Measurements from ENCODE around the gene TBC1D2.
"Not testable (repeated sequence)": the region's sequence is repeated elsewhere in the genome, so short reads cannot be mapped to it uniquely, and the experiment has no call there.

Gene TBC1D2

GRCh38 chr9:98271479-98271878 is 16.0 kb upstream of the TBC1D2 start:
- in situ Hi-C loops (cut with MboI; ENCODE audit: low sequenced_read_pairs), result no loop called here

GRCh38 chr9:98270284-98270683 is 14.8 kb upstream of the TBC1D2 start:
- in situ Hi-C loops (cut with MboI; ENCODE audit: low sequenced_read_pairs), result not testable (repeated sequence)

GRCh38 chr9:98269652-98270051 is 14.2 kb upstream of the TBC1D2 start:
- in situ Hi-C loops (cut with MboI; ENCODE audit: low sequenced_read_pairs), result not testable (repeated sequence)

- in situ Hi-C loops (cut with MboI; ENCODE audit: low sequenced_read_pairs), result not testable (repeated sequence)
Observed at GRCh38 chr9:98267556-98267955, 12.1 kb upstream of the TBC1D2 start.

GRCh38 chr9:98264516-98264915 is 9.1 kb upstream of the TBC1D2 start:
- in situ Hi-C loops (cut with MboI; ENCODE audit: low sequenced_read_pairs), result no loop called here

GRCh38 chr9:98263482-98264357 is 8.3 kb upstream of the TBC1D2 start:
- in situ Hi-C loops (cut with MboI; ENCODE audit: low sequenced_read_pairs), result no loop called here

- in situ Hi-C loops (cut with MboI; ENCODE audit: low sequenced_read_pairs), result no loop called here
Observed at GRCh38 chr9:98263080-98263479, 7.6 kb upstream of the TBC1D2 start.

- in situ Hi-C loops (cut with MboI; ENCODE audit: low sequenced_read_pairs), result no loop called here
Observed at GRCh38 chr9:98262056-98262455, 6.6 kb upstream of the TBC1D2 start.

GRCh38 chr9:98260635-98261034 is 5.2 kb upstream of the TBC1D2 start:
- in situ Hi-C loops (cut with MboI; ENCODE audit: low sequenced_read_pairs), result no loop called here

- in situ Hi-C loops (cut with MboI; ENCODE audit: low sequenced_read_pairs), result no loop called here
Observed at GRCh38 chr9:98259791-98260190, 4.3 kb upstream of the TBC1D2 start.

- in situ Hi-C loops (cut with MboI; ENCODE audit: low sequenced_read_pairs), result no loop called here
Observed at GRCh38 chr9:98256756-98257155, 1.3 kb upstream of the TBC1D2 start.

GRCh38 chr9:98255061-98255577 is 330 bp downstream of the TBC1D2 start:
- in situ Hi-C loops (cut with MboI; ENCODE audit: low sequenced_read_pairs), result no loop called here

GRCh38 chr9:98254228-98255060 is 1.0 kb downstream of the TBC1D2 start:
- in situ Hi-C loops (cut with MboI; ENCODE audit: low sequenced_read_pairs), result no loop called here

GRCh38 chr9:98253565-98253964 is 1.9 kb downstream of the TBC1D2 start:
- in situ Hi-C loops (cut with MboI; ENCODE audit: low sequenced_read_pairs), result no loop called here

- in situ Hi-C loops (cut with MboI; ENCODE audit: low sequenced_read_pairs), result no loop called here
Observed at GRCh38 chr9:98251551-98251950, 3.9 kb downstream of the TBC1D2 start.

- in situ Hi-C loops (cut with MboI; ENCODE audit: low sequenced_read_pairs), result no loop called here
Observed at GRCh38 chr9:98249771-98250170, 5.7 kb downstream of the TBC1D2 start.

- in situ Hi-C loops (cut with MboI; ENCODE audit: low sequenced_read_pairs), result no loop called here
Observed at GRCh38 chr9:98248737-98249474, 6.5 kb downstream of the TBC1D2 start.

GRCh38 chr9:98247831-98248657 is 7.4 kb downstream of the TBC1D2 start:
- in situ Hi-C loops (cut with MboI; ENCODE audit: low sequenced_read_pairs), result no loop called here

GRCh38 chr9:98242426-98242825 is 13.0 kb downstream of the TBC1D2 start:
- in situ Hi-C loops (cut with MboI; ENCODE audit: low sequenced_read_pairs), result no loop called here

Measured in hTERT RPE-1 (cell line).